HG03135 (cell line): ENCODE data around the gene SEC22B.
A peak's percentile ranks its signal among the peaks of the same experiment; 100 is the strongest.
"Not testable (repeated sequence)": the region's sequence is repeated elsewhere in the genome, so short reads cannot be mapped to it uniquely, and the experiment has no call there.

Experiments
- ATAC-seq: cut with Tn5 transposase; IDR thresholded peaks from one replicate; pipeline ENCODE4 v1.9.1; 2021; ENCODE audit warnings: mild to moderate bottlenecking, moderate library complexity; ENCODE audit not compliant: unreplicated experiment

SEC22B gene

DNA sequence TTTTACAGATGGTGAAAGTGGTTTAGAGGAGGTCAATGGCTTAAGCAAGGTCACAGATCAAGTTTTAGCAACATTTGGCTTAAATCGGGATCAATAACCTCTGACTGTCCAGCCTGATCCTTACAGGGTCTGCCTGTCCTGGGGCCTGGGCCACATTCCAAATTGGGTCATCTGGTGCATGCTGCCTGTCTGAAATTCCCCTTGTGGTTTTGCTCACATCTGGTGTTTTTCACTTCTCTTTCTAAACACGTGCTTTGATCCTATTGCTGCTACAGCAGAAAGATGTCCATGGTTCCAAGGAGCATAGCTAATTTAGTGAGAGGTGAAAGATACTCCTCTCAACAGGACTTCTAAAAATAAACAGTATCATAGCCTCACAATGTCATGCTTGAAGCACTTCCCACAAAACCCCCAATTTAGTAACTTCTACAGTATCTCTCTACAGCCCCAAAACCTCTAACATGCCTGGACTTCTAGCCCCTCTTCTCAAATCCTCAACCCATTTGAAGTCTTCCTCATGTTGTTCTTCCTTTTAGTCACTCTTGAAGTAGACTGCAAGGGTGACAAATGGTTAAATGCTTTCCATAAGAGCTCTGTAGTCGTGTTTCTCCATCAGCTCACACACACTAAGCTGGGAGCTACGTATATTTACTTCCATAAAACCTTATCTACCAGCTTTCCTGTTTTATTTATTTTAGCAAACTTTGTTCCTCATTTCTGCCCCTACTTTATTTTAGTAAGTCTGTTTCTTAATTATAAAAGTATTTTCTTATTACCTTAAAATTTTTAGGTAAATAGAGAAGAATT lies 58.7 kb downstream of the SEC22B start:
- peak; percentile 46 for ATAC-seq

DNA sequence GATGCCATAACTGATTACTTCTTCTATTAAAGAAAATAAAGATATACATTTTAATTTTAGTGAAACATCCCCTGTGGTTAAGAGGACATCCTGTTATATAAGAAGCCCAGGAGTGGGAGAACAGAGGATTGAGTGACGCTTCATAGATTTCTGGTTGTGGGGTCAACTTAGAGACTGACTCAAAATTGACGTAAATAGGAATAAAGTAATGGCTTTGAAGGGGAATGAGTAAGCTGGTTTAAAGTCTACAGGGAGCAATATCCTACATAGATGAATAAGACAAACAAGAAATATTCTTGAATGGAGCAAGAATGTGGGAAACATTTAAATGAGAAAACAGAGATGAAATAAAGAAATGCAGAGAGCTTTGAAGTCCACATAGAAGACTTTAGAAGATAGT lies 60.2 kb downstream of the SEC22B start:
- not testable (repeated sequence) for ATAC-seq

DNA sequence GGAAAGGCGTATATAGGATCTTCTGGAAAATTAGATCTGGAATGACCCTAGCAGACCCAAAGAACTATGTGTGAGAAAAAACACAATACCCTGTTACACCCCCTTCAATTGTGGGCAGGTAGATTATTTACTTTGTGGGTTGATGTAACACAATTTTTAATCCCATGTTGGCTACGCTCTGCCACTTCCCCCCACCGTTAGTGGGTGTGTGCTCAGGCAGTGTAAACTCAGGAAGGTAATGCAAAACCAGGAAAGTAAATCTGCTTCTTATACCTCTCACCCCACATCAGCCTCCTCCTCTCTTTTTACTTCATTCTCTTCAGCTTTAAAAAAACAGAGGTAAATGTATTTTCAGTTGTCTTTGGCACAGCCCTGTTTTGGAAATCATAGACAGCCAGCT lies 63.2 kb downstream of the SEC22B start:
- ATAC-seq, result not testable (repeated sequence)

DNA sequence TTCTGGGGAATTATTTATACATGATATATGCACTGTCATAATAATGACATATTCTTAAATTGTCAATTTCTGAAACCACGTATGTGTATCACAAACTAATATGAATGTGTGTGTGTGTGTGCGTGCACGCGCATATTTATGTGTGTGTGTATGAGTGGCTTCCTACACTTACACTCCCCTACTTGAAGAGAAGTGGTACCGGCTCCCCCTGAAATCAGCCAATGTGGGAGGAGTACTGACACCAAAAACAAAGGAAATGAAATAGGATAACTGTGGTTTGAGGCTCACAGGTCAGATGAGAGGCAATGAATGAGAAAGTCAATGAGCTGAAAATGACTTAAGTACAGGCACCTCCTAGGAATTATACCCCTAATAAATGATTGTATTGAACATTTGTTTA lies 64.1 kb downstream of the SEC22B start:
- not testable (repeated sequence) for ATAC-seq

DNA sequence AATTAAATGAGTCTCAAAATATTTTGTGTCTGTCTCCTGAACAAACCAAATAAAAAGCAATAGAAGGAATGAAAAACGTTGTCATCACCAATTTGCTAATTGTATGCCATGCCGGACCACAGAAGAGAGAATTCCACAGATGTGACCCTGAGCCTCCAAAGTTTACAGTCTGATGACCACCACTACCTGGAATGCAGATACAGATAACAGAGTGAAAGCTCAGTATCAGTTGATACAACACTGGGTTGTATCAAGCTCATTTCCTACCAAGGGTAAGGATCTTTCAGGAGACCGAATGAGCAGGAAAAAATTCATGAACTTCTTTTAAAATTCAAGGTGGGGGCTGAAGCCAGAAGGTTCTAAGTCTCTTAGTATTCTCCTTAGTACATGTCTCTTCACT lies 64.5 kb downstream of the SEC22B start:
- ATAC-seq, result not testable (repeated sequence)

DNA sequence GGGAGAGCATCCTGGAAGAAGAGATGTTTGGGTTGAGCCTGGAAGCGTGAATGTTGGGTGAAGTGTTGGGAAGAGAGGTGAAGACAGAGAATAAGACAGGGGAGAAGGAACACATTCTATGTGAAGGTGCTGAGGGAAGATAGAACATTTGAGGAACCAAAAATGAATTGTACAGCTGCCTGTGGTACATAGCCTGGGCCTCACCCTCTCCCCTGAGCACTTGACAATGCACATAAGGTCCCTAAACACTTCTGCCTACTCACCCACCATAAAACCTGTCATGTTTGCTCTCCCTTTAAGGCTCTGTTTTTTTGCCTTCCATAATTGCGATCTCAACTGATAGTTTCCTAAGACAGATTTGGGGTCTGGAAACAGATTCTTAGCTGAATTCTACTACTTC lies 65.3 kb downstream of the SEC22B start:
- ATAC-seq, result not testable (repeated sequence)

DNA sequence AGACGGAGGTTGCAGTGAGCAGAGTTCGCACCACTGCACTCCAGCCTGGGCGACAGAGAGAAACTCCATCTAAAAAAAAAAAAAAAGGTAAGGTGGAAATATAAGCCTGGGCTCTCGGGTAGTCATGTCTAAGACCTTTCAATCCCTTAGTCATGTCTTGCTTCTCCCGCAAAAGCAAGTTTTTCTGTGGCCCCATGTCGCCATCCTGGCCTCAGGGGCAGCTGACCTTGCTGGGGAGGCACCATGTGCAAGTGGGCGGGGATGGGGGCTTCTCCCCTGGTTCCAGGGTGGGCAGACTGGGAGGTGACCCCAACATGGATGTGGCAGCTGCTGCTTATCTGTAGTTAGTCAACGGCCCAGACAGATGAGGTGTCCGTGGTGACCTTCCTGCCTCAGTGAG lies 66.7 kb downstream of the SEC22B start:
- not testable (repeated sequence) for ATAC-seq

DNA sequence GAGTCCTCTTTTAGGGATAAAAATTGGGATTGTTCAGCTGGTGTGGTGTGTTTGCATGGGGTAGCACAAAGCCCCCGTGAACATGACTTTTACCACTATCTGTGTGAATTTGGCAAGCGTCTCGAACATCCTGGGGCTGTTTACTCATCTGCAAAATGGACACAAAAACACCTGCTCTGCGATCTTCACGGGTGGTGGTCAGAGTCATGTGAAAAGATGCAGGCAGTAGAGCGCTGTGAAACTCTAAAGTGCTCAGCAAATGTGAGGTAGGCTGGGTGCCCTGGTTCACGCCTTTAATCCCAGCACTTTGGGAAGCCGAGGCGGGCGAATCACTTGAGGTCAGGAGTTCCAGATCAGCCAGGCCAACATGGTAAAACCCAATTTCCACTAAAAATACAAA lies 67.1 kb downstream of the SEC22B start:
- ATAC-seq, result not testable (repeated sequence)

DNA sequence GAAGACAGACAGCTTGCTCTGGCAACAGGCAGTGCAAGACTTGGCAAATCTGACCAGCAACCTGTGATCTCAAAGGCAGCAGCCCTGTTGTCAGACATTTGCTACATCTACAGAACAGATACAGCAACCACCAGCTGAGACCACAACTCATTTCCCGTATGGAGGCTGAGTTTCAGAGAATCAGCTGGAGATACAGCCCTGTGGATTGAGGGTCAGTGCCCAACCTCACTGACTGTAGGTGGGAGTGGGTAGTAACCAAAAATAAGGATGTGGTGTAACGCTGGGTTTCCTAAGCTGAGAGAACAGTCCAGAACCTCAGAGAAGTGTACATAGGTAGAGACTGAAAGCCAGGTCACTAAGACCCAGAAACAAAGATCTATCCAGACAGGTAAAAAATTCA lies 71.0 kb downstream of the SEC22B start:
- not testable (repeated sequence) for ATAC-seq

DNA sequence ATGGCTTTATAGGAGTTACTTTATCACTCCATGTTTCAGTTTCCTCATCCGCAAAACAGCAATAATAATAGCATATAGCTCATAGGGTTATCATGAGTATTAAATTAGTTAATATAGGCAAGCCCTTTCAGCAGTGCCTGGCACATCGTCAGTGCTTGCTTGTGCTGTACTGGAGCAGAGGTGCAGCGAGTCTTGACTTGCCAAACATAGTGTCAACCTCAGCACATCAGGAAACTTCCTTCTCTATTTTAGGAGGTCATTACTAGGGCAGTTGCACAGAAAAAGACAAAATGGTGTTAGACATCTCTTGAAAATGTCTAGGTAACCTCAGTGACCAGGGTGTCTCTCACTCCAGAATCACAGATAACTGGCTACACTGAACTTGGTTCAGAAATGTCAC lies 72.6 kb downstream of the SEC22B start:
- not testable (repeated sequence) for ATAC-seq

DNA sequence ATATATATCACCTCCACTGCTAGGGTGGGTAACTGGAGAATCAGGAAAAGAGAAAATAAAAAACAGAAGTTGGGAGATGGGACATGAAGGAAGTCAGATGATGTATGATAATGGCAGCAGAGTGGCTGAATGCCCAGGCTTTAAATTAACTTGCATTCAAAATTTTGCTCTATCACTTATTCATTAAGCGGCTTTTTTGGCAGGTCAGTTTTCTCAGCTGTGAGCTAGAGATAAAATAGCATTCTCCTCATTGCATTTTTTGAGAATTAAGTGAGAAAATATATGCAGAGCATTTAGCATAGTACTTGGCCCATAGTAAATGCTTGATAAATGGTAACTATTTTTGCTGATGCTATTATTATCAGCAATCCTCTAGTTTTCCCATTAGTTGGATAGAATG lies 74.7 kb downstream of the SEC22B start:
- not testable (repeated sequence) for ATAC-seq
